Vagina (tissue), 2 donors: ENCODE results near the gene NT5DC2. TPM values are rescaled to one million over a fixed set of nuclear protein-coding genes. Genes with fewer than 3 reads are reported as not detected.
A peak's percentile ranks its signal among the peaks of the same experiment; 100 is the strongest.

Experiments
- DNase-seq, 2 donors: peaks; one replicate each; pipeline ENCODE4 v3.0.0-alpha.2; 2017; ENCODE audit errors: extremely low spot score in 2 of 2
- H3K27ac ChIP-seq: fragments of 200-600 bp; sonication (generic); one replicate; pipeline ENCODE4 v1.5.1; 2019
- H3K27me3 ChIP-seq: fragments of 200-600 bp; sonication (generic); one replicate; pipeline ENCODE4 v1.5.1; 2019
- H3K36me3 ChIP-seq, 2 donors: fragments of 200-600 bp; sonication (generic); one replicate each; pipeline ENCODE4 v1.5.1; 2017 to 2019
- H3K4me1 ChIP-seq: fragments of 200-600 bp; sonication (generic); one replicate; pipeline ENCODE4 v1.5.1; 2019
- H3K4me3 ChIP-seq, 2 donors: fragments of 200-600 bp; sonication (generic); 1 replicate in 1 of 2; 2 replicates in 1 of 2; pipeline ENCODE4 v1.5.1; 2016 to 2019
- H3K9me3 ChIP-seq: fragments of 200-600 bp; sonication (generic); one replicate; pipeline ENCODE4 v1.5.1; 2019
- POLR2A ChIP-seq, 2 donors: fragments of 450-650 bp; IDR thresholded peaks; one replicate each; pipeline ENCODE4 v1.6.1; 2017; ENCODE audit warnings: antibody characterized with exemption in 2 of 2, mild to moderate bottlenecking in 2 of 2, moderate library complexity in 2 of 2
- POLR2AphosphoS5 ChIP-seq, 2 donors: sonication (generic); formaldehyde crosslinking; IDR thresholded peaks; one replicate each; pipeline ENCODE4 v1.9.0; 2017; ENCODE audit warnings: antibody characterized with exemption in 2 of 2, mild to moderate bottlenecking in 2 of 2, low read depth in 1 of 2; ENCODE audit not compliant: insufficient read depth in 1 of 2
- intact Hi-C: fragments of 100-400 bp; cut with DNase I; formaldehyde crosslinking; loops from one replicate; pipeline ENCODE4 v1.15.1; 2023
- total RNA-seq: library from RNA; depleted of rRNA; stranded (reverse); fragments of >200 nt; gene quantifications from one replicate; pipeline ENCODE4 v1.2.3, GENCODE V29; 2016
- TF ChIP-seq, protein P1 (sequence below), 3 experiments: fragments of 450-650 bp in 2 of 3; fragments of 200-600 bp in 1 of 3; sonication (generic) in 1 of 3; IDR thresholded peaks; one replicate each; pipeline ENCODE4 v1.5.1; 2017 to 2019; ENCODE audit warnings: antibody characterized with exemption in 3 of 3, mild to moderate bottlenecking in 2 of 3, moderate library complexity in 2 of 3

The NT5DC2 gene
- total RNA-seq, 1 donor from 2014 or later, result 63.3 TPM

DNA sequence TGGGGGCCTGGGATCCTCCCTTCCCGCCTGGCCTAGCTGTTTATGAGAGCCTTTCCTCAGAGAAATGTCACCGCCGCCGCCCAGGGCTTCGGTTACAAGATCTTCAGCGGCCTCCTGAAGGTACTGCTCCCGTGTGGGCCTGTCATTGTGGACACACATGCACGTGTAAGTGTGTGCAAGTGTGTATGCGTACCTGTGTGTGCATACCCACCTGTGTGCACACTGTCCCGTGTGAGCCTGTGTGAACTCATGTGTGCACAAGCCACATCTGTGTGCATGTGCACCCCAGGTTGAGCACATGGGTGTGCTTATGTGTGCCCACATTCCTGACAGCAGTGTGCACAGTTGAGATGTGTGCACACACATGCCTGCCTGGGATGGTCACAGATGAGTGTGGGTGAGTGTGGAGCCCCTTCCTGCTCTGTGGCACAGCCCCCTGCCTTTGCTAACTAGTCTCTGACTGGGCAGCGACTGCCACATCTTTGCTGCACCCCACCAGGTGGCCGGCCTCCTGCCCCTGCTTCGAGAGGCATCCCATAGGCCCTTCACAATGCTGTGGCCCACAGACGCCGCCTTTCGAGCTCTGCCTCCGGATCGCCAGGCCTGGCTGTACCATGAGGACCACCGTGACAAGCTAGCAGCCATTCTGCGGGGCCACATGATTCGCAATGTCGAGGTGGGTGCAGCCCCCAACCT lies 14.1 kb downstream of the NT5DC2 start:
- no peak overlapping the region for H3K27ac ChIP-seq
- H3K4me3 ChIP-seq, result no peak overlapping the region
- intact Hi-C loops, result loop anchor here (10.0 kb wide), 1 partner anchor 95 kb away; no protein-coding TSS in a partner anchor
- H3K9me3 ChIP-seq, result no peaks in the 10 kb centered on the region
- DNase-seq, result no peak
- H3K36me3 ChIP-seq, result peaks cover 0 to 4% of the 10 kb centered on the region in 2 donors
- no peaks in the 10 kb centered on the region for H3K27me3 ChIP-seq
- peaks cover 15% of the 10 kb centered on the region for H3K4me1 ChIP-seq
- TF ChIP-seq, protein P1, sequence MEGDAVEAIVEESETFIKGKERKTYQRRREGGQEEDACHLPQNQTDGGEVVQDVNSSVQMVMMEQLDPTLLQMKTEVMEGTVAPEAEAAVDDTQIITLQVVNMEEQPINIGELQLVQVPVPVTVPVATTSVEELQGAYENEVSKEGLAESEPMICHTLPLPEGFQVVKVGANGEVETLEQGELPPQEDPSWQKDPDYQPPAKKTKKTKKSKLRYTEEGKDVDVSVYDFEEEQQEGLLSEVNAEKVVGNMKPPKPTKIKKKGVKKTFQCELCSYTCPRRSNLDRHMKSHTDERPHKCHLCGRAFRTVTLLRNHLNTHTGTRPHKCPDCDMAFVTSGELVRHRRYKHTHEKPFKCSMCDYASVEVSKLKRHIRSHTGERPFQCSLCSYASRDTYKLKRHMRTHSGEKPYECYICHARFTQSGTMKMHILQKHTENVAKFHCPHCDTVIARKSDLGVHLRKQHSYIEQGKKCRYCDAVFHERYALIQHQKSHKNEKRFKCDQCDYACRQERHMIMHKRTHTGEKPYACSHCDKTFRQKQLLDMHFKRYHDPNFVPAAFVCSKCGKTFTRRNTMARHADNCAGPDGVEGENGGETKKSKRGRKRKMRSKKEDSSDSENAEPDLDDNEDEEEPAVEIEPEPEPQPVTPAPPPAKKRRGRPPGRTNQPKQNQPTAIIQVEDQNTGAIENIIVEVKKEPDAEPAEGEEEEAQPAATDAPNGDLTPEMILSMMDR (IDR thresholded peaks at IDR 0.05), result no peak
- TF ChIP-seq POLR2A (IDR thresholded peaks at IDR 0.05) (no peak), POLR2AphosphoS5 (IDR thresholded peaks at IDR 0.05; ENCODE audit: insufficient read depth in 1 of 2, low read depth in 1 of 2) (no peak)

DNA sequence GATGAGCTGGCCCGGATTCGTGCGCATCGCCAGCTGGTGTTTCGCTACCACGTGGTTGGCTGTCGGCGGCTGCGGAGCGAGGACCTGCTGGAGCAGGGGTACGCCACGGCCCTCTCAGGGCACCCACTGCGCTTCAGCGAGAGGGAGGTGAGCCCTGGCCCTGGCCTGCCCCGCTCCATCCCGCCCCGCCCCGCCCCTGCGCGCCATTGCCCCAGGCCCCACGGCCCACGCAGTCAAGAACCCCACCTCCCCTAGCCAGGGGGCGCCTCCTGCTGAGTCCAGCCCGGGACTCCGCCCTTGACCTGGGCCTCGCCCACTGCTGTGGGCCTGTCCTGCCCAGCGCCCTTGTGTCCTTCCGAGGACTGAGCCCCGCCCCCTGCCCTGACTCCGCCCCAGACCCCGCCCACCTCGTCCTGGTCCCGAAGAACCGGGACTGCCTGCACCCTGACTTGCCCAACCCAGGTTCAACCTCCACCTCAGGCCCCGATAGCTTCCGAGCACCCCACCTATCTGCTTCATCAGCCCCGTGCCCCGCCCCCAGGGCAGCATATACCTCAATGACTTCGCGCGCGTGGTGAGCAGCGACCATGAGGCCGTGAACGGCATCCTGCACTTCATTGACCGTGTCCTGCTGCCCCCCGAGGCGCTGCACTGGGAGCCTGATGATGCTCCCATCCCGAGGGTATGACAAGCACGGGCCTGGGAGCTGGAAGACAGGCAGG lies 14.8 kb downstream of the NT5DC2 start:
- no peak for DNase-seq
- TF ChIP-seq POLR2AphosphoS5 (IDR thresholded peaks at IDR 0.05; ENCODE audit: insufficient read depth in 1 of 2, low read depth in 1 of 2), result no peak
- TF ChIP-seq POLR2A (IDR thresholded peaks at IDR 0.05), result no peak
- TF ChIP-seq, protein P1 (IDR thresholded peaks at IDR 0.05), result no peak
- H3K9me3 ChIP-seq, result no peaks in the 10 kb centered on the region
- H3K4me3 ChIP-seq, result peak overlapping the region; percentile 21 to 42
- peaks cover 11% of the 10 kb centered on the region for H3K4me1 ChIP-seq
- intact Hi-C loops, result no loop called here
- no peaks in the 10 kb centered on the region for H3K36me3 ChIP-seq
- no peaks in the 10 kb centered on the region for H3K27me3 ChIP-seq
- no peak overlapping the region for H3K27ac ChIP-seq

DNA sequence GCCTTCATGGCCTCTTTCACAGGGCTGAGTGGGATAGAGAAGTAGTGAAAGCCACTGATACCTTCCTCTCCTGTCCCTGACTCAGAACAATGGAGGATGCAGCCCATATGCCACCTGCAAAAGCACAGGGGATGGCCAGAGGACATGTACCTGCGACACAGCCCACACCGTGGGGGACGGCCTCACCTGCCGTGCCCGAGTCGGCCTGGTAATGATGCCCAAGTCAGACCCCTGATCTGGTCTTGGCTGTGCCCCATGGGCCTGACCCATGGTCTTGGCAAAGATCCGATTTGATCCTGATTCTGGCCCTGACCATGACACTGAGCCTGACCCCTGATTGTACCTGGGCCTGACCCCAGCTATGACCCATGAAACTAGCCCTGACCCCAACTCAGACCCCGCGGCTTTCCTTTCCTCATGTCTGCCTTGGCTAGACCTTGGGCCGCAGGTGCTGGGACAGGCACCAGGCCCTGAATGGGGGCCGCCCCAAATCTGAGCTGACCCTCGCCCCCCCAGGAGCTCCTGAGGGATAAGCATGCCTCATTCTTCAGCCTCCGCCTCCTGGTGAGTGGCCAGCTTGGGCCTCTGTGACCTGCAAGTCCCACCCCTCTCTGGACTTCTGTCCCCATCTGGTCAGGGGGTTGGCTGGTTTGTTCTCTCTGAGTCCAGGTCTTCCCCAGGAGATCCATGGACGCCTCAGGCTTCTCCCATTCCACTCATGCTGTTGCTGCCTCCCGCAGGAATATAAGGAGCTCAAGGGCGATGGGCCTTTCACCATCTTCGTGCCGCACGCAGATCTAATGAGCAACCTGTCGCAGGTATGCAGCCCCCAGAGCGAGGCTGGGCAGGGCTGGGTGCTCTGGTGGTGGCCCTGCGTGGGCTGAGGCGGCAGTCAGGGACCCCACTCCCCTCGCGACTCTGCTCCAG lies 15.6 kb downstream of the NT5DC2 start:
- intact Hi-C loops, result no loop called here
- H3K27ac ChIP-seq, result no peak overlapping the region
- no peaks in the 10 kb centered on the region for H3K36me3 ChIP-seq
- no peak for TF ChIP-seq POLR2AphosphoS5 (IDR thresholded peaks at IDR 0.05; ENCODE audit: insufficient read depth in 1 of 2, low read depth in 1 of 2)
- TF ChIP-seq POLR2A (IDR thresholded peaks at IDR 0.05), result no peak
- TF ChIP-seq, protein P1 (IDR thresholded peaks at IDR 0.05), result no peak
- H3K4me3 ChIP-seq, result peak overlapping the region; percentile 21 to 42
- peaks cover 11% of the 10 kb centered on the region for H3K4me1 ChIP-seq
- H3K9me3 ChIP-seq, result no peaks in the 10 kb centered on the region
- no peak for DNase-seq
- H3K27me3 ChIP-seq, result no peaks in the 10 kb centered on the region

DNA sequence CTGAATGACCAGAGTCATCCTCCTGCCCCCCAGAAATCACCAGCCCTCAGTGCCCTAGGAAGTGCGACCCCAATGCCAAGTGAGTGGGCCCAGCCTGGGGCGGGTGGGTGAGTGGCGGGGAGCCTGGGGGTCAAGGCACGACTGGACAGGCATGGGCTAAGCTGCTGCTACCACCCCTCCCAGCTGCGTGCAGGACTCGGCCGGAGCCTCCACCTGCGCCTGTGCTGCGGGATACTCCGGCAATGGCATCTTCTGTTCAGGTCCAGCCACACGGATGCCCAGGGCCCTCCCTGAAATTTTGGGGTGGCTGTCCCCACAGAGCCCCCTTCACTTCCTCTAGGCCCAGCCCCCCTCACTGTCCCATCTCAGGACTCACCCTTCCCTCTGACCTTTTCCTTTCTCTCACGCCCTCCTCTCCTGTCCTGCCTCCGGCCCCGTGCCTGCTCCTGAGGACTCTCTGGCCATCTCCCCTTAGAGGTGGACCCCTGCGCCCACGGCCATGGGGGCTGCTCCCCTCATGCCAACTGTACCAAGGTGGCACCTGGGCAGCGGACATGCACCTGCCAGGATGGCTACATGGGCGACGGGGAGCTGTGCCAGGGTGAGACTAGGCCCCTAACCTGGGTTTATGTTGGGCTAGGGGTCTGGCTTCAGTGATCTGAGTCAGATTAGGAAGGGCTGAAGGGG lies 17.0 kb downstream of the NT5DC2 start:
- no peaks in the 10 kb centered on the region for H3K9me3 ChIP-seq
- TF ChIP-seq, protein P1 (IDR thresholded peaks at IDR 0.05), result no peak
- H3K36me3 ChIP-seq, result no peaks in the 10 kb centered on the region
- peaks cover 11% of the 10 kb centered on the region for H3K4me1 ChIP-seq
- H3K27ac ChIP-seq, result no peak overlapping the region
- H3K4me3 ChIP-seq, result no peak overlapping the region
- intact Hi-C loops, result no loop called here
- H3K27me3 ChIP-seq, result no peaks in the 10 kb centered on the region
- DNase-seq, result no peak
